Measurements from ENCODE around the gene NLRP5. TPM values are rescaled to one million over a fixed set of nuclear protein-coding genes. Genes with fewer than 3 reads are reported as not detected.
"Not testable (repeated sequence)": the region's sequence is repeated elsewhere in the genome, so short reads cannot be mapped to it uniquely, and the experiment has no call there.

Gene NLRP5
- not detected for polyA plus RNA-seq (2013, experiment 1 of 2; ENCODE audit: insufficient read length)
- polyA plus RNA-seq (2013, experiment 2 of 2; ENCODE audit: insufficient read length): not detected

DNA sequence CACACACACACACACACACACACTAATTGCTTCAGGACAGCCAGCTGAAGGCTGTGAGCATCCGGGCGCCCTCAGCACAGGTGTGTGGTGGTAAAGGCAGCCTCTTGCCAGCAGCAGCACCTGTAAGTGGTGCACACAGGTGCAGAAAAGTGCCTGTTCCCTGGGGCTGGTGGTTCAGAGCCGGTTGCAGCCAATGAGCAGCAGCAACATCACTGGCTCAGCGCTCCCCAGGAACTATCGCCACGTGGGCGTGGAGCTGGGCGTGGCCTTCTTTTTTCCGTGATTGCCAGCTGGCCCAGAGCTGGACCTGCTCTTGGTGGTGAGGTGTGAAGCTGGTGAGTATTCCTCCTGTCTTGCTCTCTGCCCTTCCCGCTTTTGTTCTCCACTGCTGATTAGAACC lies at the start of gene NLRP5:
NLRP5 (plus strand) TSS at position 289 of the 400 bp plus-strand sequence.
- DNase-seq: no peak

DNA sequence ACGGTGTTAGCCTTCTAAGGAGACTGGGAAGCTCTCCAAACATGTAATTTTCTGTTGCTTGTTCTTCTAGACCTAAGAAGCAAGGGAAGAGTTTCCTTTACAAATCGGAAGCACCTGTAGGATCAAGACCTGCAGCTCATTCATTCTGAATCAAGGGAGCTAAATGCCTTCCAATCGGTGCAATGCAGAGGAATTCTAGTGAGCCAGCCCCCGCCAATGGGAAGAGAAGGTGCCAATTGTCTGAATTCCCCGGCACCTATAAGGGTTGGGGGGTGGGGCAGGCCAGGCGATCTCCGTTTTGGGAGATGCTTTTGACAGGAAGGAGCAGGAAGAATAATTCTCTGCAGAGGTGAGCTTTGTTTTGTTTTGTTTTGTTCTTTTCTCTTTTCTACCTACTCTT lies 47.4 kb upstream of the NLRP5 start:
- no peak for DNase-seq

DNA sequence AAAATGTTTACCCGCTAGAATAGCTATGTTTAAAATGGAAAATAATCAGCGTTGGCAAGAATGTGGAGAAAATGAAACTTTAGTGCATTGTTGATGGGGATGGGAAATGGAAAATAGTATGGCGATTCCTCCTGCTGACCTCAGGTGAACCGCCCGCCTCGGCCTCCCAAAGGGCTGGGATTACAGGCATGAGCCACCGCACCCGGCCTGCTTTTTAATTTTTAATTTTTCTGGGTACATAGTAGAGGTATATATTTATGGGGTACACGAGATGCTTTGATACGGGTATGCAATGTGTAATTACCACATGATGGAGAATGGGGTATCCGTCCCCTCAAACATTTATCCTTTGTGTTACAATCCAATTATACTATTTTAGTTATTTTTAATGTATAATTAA lies 46.3 kb upstream of the NLRP5 start:
- DNase-seq: no peak

DNA sequence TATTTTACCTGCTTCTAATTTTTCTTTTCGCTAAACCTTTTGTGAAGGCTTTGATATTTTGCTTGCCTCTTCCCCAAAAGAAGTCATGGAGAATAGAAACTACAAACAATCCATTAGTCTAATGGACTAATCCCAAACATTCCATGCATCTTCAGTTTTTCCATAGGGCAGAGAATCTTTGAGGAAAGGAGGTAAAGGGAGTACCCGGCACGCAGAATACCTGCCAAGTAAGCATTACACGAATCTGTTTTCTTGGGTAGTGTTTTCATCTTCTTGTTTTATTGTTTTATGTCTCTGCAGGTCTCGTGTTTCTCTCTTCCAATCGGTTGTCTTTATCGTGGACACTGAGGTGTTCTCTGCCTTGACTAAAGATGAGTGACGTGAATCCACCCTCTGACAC lies 39.0 kb upstream of the NLRP5 start, which contains the start of gene NLRP8:
NLRP8 (plus strand) TSS at position 301 of the 400 bp plus-strand sequence.
- DNase-seq: no peak

DNA sequence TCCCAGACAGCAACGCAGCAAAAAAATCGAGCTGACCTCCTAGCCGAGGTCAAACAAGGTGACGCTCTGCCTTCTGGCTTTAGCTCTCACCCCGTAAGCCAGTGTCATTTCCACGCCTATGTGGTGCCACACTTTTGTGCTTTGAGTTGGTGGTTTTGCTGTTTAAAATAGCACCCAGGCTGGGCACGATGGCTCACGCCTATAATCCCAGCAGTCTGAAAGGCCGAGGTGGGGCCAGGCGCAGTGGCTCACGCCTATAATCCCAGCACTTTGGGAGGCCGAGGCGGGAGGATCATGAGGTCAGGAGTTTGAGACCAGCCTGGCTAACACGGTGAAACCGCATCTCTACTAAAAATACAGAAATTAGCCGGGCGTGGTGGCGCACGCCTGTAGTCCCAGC lies 36.0 kb upstream of the NLRP5 start:
- not testable (repeated sequence) for DNase-seq

DNA sequence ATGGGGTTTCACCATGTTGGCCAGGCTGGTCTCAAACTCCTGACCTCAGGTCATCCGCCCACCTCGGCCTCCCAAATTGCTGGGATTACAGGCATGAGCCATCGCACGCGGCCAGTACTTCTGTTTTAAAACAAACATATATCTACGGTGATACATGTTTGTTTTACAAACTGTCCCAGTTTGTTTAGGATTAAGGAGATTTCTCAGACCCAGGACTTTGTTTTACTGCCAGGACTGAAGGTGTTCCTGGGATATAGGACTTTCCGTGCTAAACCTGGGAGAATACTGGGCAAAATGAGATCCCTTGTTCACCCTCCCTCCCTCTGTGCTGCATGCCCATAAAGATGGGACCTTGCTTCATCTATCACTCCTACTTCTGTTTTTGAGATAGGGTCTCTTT lies 30.1 kb upstream of the NLRP5 start:
- DNase-seq: no peak

DNA sequence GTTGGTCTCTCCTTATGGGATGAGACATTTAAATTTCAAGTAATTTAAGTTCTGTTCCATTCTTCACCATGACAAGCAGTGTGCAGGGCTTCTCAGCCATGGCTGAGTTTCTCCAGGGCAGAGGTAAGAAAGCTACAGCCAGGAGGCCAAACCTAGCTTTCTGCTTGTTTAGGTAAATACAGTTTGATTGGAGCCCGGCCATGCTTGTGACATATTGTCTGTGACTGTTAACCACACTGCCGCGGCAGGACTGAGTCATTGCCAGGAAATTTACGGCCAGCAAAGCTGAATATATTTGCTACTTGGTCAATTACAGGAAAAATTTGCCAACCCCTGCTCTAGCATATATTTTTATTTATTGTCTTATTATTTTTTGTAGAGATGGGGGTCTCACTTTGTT lies 28.2 kb upstream of the NLRP5 start:
- DNase-seq: no peak

DNA sequence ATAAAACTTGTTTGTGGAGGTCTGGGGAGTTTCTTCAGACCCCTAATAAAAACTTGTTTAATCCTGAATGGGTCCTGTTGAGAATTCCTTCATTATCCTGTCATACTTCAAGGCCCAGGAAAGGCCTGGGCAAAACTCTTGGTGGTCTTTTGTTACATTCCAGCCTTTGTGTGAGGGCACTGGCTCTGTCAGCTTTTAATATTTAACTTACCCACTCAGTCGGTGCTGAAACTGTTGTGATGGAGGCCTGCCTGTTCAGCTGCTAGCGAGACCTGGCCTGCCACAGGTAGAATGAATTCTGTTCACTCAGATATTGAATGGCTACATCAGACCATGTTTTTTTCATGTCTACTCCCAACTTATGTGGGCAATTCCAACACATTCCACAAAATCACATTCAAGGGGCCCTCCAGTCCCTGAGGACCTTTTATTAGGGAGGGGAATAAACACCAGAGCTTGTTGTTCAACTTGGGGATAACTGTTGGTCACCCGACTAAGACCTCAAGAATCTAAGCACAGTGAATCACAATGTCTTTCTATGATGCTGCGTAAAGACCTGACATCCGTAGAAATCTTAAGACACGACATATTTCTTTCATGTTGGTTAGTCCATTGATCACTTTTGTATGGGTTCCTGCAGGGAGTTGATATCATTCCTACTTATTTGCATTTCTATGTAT lies 26.4 kb upstream of the NLRP5 start:
- no peak for DNase-seq

DNA sequence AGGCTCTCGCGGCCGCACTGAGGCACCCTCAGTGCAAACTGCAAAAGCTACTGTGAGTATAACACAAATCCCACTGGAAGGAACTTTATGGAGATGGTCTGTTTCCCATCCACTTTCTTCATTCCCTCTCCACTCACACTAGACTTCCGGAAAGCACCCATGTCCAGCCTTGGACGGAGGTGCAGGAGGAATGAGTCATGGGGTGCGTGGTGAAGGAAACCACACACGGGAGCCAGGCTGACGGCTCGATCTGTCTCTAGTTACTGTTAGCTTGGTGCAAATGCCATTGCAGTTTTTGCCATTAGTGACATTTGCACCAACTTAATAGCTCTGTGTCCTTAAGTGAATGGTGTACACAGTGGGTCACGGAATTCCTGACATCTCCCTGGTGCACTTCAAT lies 24.4 kb upstream of the NLRP5 start:
- DNase-seq: no peak

DNA sequence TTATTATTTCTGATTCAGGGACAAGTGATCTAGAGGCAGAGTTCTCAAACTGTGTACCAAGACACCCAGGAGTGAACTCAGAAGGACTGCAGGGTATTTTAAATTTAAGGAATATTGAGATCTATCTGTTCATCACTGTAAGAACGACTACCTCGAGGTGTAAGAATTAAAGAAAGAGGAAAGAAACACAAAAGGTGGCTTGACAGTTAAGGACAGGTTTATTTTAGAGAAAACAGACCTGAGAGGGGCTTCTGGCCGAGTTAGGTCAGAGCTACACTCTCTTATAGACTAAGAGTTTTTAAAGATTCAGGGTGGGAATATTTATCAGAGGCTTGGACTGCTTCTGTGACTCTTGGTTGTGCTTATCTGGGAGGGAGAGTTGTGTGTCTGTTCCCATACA lies 12.6 kb upstream of the NLRP5 start:
- DNase-seq: no peak

DNA sequence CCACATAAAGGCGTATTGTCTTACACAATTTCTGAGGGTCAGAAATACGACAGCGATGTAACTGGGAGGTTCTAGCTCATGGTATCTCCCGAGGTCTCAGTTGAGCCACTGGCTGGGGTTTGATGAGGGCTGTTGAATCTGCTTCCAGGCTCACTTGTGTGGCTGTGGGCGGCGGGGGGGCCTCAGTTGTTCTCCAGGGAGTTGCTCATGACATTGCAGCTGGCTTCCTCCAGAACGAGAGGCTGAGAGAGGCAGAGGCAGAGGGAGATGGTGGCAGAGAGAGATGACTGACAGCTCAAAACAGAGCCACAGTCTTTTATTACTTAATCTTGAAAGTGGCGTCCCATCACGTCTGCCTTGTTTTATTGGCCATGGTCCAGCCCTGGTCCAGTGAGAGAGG lies 6.2 kb upstream of the NLRP5 start:
- no peak for DNase-seq

DNA sequence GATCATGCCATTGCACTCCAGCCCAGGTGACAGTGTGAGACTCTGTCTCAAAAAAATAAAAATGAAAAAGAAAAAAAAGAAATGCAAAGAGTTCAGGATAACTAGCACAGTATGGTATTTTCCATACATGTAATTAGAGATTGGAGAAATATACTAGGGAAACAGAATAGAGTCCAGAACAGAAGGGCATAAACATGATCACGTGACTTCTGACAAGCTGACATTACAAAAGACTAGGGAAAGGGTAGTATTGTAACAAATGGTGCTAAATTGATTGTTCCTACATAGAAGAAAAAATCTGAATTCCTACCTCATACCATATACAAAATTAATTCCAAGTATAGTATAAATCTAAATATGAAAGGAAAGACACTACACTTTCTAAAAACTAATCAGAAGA lies 1.3 kb upstream of the NLRP5 start:
- DNase-seq: no peak

DNA sequence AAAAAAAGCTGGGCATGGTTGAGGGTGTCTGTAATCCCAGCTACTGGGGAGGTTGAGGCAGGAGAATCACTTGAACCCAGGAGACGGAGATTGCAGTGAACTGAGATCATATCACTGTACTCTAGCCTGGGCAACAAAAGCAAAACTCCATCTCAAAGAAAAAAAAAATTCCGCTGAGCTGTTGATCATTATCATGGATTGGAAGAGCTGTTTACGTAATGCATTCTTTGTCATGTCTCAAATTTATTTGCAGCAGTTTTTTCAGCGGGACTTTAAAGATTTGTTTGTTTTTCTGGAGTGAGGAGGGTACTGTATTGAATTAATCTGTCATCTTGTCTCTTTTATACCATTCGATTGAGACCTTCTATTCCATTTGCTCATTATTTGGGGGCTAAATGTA lies 4.3 kb downstream of the NLRP5 start:
- no peak for DNase-seq

DNA sequence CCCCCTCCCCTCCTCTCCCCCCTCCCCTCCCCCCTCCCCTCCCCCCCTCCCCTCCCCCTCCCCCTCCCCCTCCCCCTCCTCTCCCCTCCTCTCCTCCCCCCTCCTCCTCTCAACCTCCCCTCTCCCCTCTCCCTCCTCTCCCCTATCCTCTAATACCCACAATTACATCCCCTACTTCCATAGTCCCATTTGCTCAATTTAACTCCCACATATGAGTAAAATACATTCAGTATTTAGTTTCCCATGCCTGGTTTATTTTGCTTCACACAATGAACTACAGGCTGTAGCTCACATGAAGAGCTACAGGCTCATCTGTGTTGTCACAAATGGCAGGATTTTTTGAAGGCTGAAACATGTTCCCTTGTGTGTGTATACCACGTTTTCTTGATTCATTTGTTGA lies 6.9 kb downstream of the NLRP5 start:
- no peak for DNase-seq

DNA sequence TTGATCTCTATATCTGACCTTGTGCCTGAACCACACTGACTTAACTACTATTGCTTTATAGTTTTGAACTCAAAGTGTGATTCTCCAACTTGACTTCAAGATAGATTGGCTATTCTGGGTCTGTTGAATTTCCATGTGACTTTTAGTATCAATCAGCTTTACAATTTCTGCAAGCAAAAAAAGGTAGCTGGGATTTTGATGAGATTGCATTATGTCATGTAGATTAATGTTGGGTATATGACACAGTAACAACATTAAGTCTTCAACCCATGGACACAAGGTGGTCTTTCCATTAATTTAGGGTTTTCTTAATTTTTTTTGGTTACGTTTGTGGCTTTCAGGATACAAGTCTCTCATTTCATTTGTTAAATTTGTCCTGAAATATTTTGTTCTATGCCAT lies 28.2 kb downstream of the NLRP5 start:
- no peak for DNase-seq

DNA sequence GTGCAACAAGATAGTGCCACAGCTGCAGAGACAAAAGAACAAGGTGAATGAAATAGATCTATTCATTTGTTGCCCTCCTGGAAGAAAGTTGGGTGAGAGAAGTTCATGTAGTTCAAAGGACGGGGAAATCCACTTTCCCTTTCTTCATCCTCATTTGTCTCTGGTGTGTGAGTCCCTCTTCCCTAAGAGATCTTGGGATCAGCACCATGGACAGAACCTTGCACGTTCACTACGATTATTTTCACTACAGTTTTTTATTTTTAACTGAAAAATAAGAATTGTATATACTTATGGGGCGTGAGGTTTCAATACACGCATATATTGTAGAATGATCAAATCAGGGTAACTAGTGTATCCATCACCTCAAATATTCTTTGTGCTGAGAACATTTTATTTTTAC lies 29.2 kb downstream of the NLRP5 start:
- no peak for DNase-seq

DNA sequence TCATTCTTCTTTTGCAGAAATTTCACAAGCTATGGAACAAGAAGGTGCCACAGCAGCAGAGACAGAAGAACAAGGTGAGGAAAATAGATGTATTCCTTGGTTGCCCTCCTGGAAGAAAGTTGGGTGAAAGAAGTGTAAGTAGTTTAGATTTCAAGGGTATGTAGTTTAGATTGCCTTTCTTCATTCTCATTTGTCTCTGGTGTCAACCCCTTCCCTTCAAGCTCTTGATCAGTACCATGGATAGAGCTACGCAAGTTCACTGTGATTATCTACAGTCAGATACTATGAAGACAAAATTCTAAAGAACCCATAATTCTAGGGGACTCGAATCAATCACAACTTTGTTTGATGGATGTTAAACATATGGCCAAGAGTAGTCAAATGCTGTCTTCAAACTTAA lies 32.8 kb downstream of the NLRP5 start:
- not testable (repeated sequence) for DNase-seq

DNA sequence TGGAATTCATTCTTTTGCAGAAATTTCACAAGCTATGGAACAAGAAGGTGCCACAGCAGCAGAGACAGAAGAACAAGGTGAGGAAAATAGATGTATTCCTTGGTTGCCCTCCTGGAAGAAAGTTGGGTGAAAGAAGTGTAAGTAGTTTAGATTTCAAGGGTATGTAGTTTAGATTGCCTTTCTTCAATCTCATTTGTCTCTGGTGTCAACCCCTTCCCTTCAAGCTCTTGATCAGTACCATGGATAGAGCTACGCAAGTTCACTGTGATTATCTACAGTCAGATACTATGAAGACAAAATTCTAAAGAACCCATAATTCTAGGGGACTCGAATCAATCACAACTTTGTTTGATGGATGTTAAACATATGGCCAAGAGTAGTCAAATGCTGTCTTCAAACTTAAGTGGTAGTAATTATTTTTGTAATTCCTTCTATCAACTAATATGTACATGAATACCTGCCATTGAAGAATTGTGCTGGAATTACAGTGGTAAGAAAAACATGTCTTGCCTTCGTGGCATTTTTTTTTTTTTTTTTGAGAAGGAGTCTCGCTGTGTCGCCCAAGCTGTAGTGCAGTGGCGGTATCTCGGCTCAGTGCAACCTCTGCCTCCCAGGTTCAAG lies 33.9 kb downstream of the NLRP5 start:
- DNase-seq: not testable (repeated sequence)

DNA sequence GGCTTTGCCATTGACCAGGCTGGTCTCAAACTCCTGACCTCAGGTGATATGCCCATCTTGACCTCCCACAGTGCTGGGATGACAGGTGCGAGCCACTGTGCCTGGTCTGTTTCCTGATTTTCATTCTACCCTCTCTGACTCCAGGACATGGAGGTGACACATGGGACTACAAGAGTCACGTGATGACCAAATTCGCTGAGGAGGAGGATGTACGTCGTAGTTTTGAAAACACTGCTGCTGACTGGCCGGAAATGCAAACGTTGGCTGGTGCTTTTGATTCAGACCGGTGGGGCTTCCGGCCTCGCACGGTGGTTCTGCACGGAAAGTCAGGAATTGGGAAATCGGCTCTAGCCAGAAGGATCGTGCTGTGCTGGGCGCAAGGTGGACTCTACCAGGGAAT lies 40.2 kb downstream of the NLRP5 start:
- DNase-seq: no peak

DNA sequence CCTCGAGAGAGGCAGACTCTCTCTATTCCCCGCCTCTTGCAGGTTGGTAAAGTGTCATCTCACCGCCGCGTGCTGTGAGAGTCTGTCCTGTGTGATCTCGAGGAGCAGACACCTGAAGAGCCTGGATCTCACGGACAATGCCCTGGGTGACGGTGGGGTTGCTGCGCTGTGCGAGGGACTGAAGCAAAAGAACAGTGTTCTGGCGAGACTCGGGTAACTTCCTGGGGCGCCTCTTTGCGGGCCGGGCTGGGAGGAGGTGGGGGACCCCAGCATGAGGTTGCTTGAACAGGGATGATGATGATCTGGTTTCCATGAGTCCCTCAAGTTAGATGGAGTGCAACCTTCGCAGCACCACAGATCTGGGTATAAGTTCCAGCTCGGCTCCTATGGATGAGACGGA lies 67.0 kb downstream of the NLRP5 start:
- DNase-seq: no peak

DNA sequence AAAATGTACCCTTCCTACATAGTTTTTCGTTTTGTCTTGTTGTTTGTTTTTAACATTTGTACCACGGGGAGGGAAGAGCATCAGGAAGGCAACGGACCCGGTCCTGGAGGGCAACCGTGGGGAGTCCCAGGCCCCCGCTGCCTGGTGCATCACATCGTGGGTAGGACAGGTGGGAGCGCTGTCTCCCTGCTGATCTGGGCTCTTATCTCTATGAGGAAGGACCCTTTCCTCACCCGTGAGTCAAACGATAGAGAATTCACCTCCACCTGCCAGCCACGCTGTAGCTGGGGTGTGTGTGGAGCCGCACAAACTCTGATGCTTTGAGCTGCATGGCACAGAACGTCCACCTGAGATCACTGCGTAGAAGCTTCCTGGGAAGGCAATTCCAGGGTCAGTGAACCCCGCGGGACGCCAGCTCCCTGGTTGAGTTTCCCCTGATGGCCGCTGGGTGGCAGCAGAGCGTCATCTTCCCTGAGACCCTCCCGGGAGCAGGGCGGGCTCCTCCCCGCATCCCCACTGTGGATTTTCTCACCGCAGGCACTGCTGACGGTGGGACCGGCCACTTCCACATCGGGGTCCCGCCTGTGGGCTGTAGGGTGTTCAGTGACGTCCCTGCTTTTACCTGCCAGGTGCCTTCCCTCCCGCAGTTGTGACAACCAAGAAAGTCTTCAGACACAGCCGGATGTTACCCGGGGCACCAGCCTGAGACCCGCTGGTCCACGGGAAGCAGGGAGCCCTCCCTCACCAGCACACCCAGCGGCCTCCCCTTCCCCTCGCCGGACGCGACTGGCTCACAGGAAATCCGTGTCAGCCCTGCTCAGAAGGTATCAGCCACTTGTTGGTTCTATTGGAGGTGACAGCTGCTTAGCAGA lies 79.8 kb downstream of the NLRP5 start:
- DNase-seq: peak; percentile 42

DNA sequence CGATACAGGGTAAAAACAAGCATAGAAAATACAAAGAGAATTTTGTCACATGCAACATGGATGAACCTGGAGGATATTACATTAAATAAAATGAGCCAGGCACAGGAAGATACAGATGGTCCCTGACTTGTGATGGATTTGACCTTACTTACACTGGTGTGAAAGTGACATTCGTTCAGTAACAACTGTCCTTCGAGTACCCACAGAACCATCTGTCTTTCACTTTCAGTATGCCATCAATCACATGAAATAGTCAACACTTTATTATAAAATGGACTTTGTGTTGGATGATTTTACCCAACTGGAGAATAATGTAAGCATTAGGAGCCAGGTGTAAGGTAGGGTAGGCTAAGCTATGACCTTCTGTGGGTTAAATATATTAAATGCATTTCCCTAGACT lies 83.1 kb downstream of the NLRP5 start:
- DNase-seq: no peak

DNA sequence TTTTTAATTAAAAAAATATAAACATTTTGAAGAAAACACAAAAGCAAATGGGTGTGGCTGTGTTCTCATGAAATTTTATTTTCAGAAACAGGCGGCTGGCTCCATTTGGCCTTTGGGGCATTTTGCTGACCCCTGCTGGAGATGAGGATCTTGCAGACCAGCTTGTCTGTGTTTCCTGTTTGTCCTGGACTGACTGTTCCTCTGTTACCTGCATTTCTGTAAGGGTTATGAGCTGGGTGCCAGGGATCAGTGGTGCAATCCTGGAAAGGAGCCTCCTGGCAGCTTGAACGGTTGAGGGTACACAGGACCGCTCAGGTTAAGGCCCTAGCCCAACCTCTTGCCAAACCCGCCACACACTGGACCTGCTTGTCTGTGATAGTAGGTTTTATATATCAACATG lies 84.6 kb downstream of the NLRP5 start:
- no peak for DNase-seq

DNA sequence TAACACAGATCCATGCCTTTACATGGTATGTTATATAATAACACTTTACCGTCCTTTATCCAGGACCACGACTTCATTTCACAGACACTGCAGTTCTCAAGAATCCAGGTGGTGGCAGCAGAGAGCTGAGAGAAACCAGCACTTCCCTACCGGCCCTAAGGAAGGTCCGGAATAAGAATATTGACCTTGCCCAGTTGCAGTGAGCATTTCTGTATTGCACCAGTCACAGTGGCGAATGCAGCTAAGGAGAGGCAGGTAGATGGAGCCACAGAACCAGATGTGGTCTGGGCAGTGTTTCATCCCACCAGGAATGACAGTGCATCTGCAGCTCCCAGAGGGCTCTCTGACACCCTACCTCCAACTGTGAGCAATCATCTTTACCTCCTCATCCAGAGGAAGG lies 89.9 kb downstream of the NLRP5 start:
- DNase-seq: peak; percentile 48

Data from fibroblast of skin of back (primary cell).